Tibial nerve (tissue), 4 donors: Measurements from ENCODE around the gene GPRIN1. TPM values are rescaled to one million over a fixed set of nuclear protein-coding genes. Genes with fewer than 3 reads are reported as not detected.

ENCODE experiments used
- DNase-seq, 2 donors: peaks; one replicate each; pipeline ENCODE4 v3.0.0-alpha.2; 2019; ENCODE audit warnings: low spot score in 2 of 2
- H3K27ac ChIP-seq, 4 donors: fragments of 200-600 bp; sonication (generic) in 3 of 4; one replicate each; pipeline ENCODE4 v1.5.1; 2017 to 2019; ENCODE audit warnings: mild to moderate bottlenecking in 1 of 4
- H3K27me3 ChIP-seq, 2 donors: fragments of 200-600 bp; sonication (generic) in 1 of 2; one replicate each; pipeline versions ENCODE4 v1.5.1 to v1.6.0; 2017 to 2019
- H3K36me3 ChIP-seq, 3 donors: fragments of 200-600 bp; sonication (generic); one replicate each; pipeline ENCODE4 v1.5.1; 2018 to 2019
- H3K4me1 ChIP-seq, 4 donors: fragments of 200-600 bp; sonication (generic) in 3 of 4; one replicate each; pipeline ENCODE4 v1.5.1; 2017 to 2019
- H3K4me3 ChIP-seq, 4 donors: fragments of 200-600 bp; sonication (generic) in 3 of 4; one replicate each; pipeline ENCODE4 v1.5.1; 2017 to 2019; ENCODE audit warnings: mild to moderate bottlenecking in 1 of 4, moderate library complexity in 1 of 4
- H3K9me3 ChIP-seq, 4 donors: fragments of 200-600 bp; sonication (generic) in 3 of 4; one replicate each; pipeline ENCODE4 v1.5.1; 2017 to 2019
- EP300 ChIP-seq, 2 donors: sonication (generic); formaldehyde crosslinking; IDR thresholded peaks; one replicate each; pipeline ENCODE4 v1.6.1; 2017; ENCODE audit warnings: antibody characterized with exemption in 2 of 2, mild to moderate bottlenecking in 1 of 2
- POLR2A ChIP-seq, 2 donors: fragments of 450-650 bp; IDR thresholded peaks; one replicate each; pipeline ENCODE4 v1.6.1; 2017; ENCODE audit warnings: antibody characterized with exemption in 2 of 2, mild to moderate bottlenecking in 2 of 2, moderate library complexity in 2 of 2
- WGBS, 2 donors: methylation state at CpG; one replicate each; pipeline ENCODE4 v1.1.5; 2018; 5-methylcytosine and 5-hydroxymethylcytosine counted together
- total RNA-seq, 4 donors: library from RNA; depleted of rRNA; stranded (reverse); fragments of >200 nt; gene quantifications; one replicate each; pipeline ENCODE4 v1.1.0, GENCODE V29; 2016
- TF ChIP-seq, protein P1 (sequence below), 5 experiments: fragments of 200-600 bp in 3 of 5; fragments of 450-650 bp in 2 of 5; sonication (generic) in 3 of 5; IDR thresholded peaks; one replicate each; pipeline ENCODE4 v1.5.1; 2016 to 2019; ENCODE audit warnings: antibody characterized with exemption in 5 of 5, mild to moderate bottlenecking in 3 of 5, moderate library complexity in 2 of 5

Gene GPRIN1
- total RNA-seq, 4 donors from 2014 or later: 0.22 to 0.90 TPM; not detected in 2

DNA sequence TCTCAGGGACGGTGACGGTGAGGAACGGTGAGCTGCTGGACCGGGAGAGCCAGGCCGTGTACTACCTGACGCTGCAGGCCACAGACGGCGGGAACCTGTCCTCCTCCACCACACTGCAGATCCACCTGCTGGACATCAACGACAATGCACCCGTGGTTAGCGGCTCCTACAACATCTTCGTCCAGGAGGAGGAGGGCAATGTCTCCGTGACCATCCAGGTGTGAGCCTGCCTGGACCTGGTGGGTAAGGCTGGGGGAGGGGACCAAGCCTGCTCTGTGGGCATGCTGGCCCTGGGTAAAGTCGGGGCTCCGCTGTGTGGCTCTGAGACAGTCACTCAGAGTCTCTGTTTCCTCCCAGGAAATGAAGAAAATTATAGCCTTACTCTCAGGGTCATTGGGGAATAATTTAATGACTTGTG, 31.6 kb downstream of the GPRIN1 start:
- Histone ChIP-seq H3K9me3 (no peaks in the 10 kb centered on the region), H3K4me3 (no peak overlapping the region), H3K4me1 (no peaks in the 10 kb centered on the region), H3K27me3 (peaks cover 0 to 6% of the 10 kb centered on the region in 2 donors), H3K27ac (no peak overlapping the region), H3K36me3 (no peaks in the 10 kb centered on the region)
- 26 to 37% methylated on average over 13 to 15 of the region's 15 CpGs for WGBS, 2 donors
- DNase-seq: peak in 1 of 2 donors; percentile 10
- TF ChIP-seq, protein P1, sequence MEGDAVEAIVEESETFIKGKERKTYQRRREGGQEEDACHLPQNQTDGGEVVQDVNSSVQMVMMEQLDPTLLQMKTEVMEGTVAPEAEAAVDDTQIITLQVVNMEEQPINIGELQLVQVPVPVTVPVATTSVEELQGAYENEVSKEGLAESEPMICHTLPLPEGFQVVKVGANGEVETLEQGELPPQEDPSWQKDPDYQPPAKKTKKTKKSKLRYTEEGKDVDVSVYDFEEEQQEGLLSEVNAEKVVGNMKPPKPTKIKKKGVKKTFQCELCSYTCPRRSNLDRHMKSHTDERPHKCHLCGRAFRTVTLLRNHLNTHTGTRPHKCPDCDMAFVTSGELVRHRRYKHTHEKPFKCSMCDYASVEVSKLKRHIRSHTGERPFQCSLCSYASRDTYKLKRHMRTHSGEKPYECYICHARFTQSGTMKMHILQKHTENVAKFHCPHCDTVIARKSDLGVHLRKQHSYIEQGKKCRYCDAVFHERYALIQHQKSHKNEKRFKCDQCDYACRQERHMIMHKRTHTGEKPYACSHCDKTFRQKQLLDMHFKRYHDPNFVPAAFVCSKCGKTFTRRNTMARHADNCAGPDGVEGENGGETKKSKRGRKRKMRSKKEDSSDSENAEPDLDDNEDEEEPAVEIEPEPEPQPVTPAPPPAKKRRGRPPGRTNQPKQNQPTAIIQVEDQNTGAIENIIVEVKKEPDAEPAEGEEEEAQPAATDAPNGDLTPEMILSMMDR (IDR thresholded peaks at IDR 0.05): peak in 3 of 5 experiments; percentile 24 to 50 (median 41)
- no peak for TF ChIP-seq POLR2A (IDR thresholded peaks at IDR 0.05)

DNA sequence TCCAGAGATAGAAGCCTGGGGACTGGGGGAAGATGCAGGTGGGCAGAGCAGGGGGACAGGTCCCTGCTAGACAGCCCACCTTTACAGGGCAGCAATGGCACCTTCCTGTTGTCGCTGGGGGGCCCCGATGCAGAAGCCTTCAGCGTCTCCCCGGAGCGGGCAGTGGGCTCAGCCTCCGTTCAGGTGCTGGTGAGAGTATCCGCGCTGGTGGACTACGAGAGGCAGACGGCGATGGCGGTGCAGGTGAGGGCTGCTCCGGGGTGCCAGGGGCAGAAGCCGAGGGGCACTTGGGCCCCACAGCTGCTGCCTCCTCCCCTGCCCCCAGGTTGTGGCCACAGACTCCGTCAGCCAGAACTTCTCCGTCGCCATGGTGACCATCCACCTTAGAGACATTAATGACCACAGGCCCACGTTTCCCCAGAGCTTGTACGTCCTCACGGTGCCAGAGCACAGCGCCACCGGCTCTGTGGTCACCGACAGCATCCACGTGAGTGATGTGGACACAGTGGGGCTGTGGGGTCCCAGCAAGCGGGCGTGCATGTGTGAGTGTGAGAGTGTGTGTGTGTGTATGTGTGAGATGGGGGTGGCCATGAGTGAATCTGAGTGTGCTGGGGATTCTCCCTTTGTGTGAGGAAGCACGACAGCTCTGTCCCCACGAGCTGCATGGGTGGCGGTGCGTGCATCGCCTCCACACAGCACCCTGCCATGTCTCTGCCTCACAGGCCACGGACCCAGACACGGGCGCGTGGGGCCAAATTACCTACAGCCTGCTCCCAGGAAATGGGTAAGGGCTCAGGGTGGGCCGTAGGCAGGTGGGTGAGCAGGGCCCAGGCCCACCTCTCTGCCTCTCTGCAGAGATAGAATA, 32.4 kb downstream of the GPRIN1 start:
- no peak for DNase-seq
- Histone ChIP-seq H3K4me3 (no peak overlapping the region), H3K27ac (no peak overlapping the region), H3K9me3 (no peaks in the 10 kb centered on the region), H3K36me3 (no peaks in the 10 kb centered on the region), H3K4me1 (no peaks in the 10 kb centered on the region), H3K27me3 (peaks cover 0 to 12% of the 10 kb centered on the region in 2 donors)
- TF ChIP-seq POLR2A (IDR thresholded peaks at IDR 0.05) (no peak), EP300 (IDR thresholded peaks at IDR 0.05) (no peak)
- TF ChIP-seq, protein P1 (IDR thresholded peaks at IDR 0.05): no peak
- WGBS, 2 donors: 79 to 85% methylated on average over 36 of the region's 36 CpGs

DNA sequence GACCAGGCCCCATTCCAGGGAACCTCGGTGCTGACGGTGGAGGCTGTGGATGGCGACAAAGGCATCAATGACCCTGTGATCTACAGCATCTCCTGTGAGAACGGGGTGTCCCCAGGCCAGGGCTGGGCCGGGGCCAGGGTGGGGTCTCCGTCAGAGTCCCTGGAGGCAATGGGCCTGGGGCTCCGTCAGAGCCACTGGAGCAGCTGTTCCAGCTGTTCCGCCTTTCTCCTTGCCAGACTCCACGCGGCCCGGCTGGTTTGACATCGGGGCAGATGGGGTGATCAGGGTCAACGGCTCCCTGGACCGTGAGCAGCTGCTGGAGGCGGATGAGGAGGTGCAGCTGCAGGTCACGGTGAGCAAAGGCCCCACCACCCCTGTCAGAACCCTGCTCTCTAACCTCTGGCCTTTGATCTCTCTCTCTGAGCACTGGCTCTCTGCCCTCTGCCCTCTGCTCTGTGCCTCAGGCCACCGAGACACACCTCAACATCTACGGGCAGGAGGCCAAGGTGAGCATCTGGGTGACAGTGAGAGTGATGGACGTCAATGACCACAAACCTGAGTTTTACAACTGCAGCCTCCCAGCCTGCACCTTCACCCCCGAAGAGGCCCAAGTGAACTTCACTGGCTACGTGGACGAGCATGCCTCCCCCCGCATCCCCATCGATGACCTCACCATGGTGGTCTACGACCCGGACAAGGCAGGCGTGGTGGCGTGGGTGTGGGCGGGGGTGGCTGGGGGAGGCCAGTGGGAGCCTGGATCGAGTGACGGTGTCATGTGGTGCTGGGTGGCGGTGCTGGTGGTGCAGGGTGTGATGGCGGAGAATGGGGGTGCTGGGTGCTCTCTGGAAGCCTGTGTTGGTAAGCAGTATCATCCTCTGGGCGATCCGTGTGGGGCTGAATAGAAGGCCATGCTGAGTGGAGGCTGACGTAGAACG, 34.2 kb downstream of the GPRIN1 start:
- TF ChIP-seq EP300 (IDR thresholded peaks at IDR 0.05): no peak
- TF ChIP-seq, protein P1 (IDR thresholded peaks at IDR 0.05): no peak
- no peak for TF ChIP-seq POLR2A (IDR thresholded peaks at IDR 0.05)
- H3K9me3 ChIP-seq: no peaks in the 10 kb centered on the region
- H3K4me1 ChIP-seq: no peaks in the 10 kb centered on the region
- no peak overlapping the region for H3K4me3 ChIP-seq
- WGBS, 2 donors: 74 to 77% methylated on average over 33 to 37 of the region's 37 CpGs
- no peak overlapping the region for H3K27ac ChIP-seq
- DNase-seq: no peak
- no peaks in the 10 kb centered on the region for H3K36me3 ChIP-seq
- H3K27me3 ChIP-seq: peaks cover 0 to 12% of the 10 kb centered on the region in 2 donors

DNA sequence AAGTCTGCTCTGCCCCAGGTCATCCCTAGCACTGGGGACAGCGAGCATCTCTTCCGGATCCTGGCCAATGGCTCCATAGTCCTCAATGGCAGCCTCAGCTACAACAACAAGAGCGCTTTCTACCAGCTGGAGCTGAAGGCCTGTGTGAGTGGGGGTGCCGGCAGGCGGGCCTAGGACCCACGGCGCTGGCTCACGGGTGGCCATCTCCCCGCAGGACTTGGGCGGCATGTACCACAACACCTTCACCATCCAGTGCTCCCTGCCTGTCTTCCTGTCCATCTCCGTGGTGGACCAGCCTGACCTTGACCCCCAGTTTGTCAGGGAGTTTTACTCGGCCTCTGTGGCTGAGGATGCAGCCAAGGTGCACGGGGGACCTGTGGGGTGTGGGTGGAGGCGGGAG, 34.9 kb downstream of the GPRIN1 start:
- Histone ChIP-seq H3K9me3 (no peaks in the 10 kb centered on the region), H3K27ac (no peak overlapping the region), H3K36me3 (no peaks in the 10 kb centered on the region), H3K27me3 (peaks cover 0 to 12% of the 10 kb centered on the region in 2 donors), H3K4me1 (no peaks in the 10 kb centered on the region), H3K4me3 (no peak overlapping the region)
- DNase-seq: no peak
- 77 to 87% methylated on average over 5 to 14 of the region's 14 CpGs for WGBS, 2 donors
- TF ChIP-seq, protein P1 (IDR thresholded peaks at IDR 0.05): no peak
- no peak for TF ChIP-seq EP300 (IDR thresholded peaks at IDR 0.05)
- no peak for TF ChIP-seq POLR2A (IDR thresholded peaks at IDR 0.05)

DNA sequence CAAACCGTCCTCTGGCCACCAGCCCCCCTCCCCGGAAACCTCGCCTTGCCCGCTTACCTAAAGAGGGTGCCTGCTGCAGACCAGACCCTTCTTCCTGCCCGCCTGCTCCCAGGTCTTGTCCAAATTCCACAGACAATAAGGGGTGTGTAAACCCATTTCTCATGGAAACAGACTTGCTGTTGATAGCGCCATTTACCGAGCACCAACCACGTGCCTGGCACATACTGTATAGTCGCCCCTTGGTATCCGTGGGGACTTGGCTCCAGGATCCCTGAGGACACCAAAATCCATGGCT, 35.7 kb downstream of the GPRIN1 start:
- TF ChIP-seq, protein P1 (IDR thresholded peaks at IDR 0.05): no peak
- TF ChIP-seq EP300 (IDR thresholded peaks at IDR 0.05): no peak
- TF ChIP-seq POLR2A (IDR thresholded peaks at IDR 0.05): no peak
- 50 to 62% methylated on average over 10 of the region's 10 CpGs for WGBS, 2 donors
- H3K27me3 ChIP-seq: peaks cover 0 to 12% of the 10 kb centered on the region in 2 donors
- H3K27ac ChIP-seq: no peak overlapping the region
- DNase-seq: no peak
- H3K36me3 ChIP-seq: no peaks in the 10 kb centered on the region
- H3K9me3 ChIP-seq: no peaks in the 10 kb centered on the region
- no peaks in the 10 kb centered on the region for H3K4me1 ChIP-seq
- H3K4me3 ChIP-seq: no peak overlapping the region
